Measurements from ENCODE around the gene SLC35A4. TPM values are rescaled to one million over a fixed set of nuclear protein-coding genes. Genes with fewer than 3 reads are reported as not detected.

Gene SLC35A4
- polyA plus RNA-seq, 3 donors, result 79.0 to 91.7 (median 79.8) TPM

GRCh38 chr5:140557136-140557805 lies 7.4 kb upstream of the SLC35A4 start, which contains the start of gene SRA1:
TSS of gene SRA1 (minus strand) at chr5:140557473. CDS start at chr5:140557452, 21 bp downstream.
- DNase-seq (ENCODE audit: low read depth in 3 of 3, low spot score in 2 of 3), result peak; percentile 74 to 84 (median 77)

- DNase-seq (ENCODE audit: low read depth in 3 of 3, low spot score in 2 of 3), result no peak
Observed at GRCh38 chr5:140557965-140558364, 6.7 kb upstream of the SLC35A4 start.

- no peak for DNase-seq (ENCODE audit: low read depth in 3 of 3, low spot score in 2 of 3)
Observed at GRCh38 chr5:140558542-140558941, 6.1 kb upstream of the SLC35A4 start.

GRCh38 chr5:140560227-140560626 lies 4.4 kb upstream of the SLC35A4 start:
- no peak for DNase-seq (ENCODE audit: low read depth in 3 of 3, low spot score in 2 of 3)

GRCh38 chr5:140561753-140562523 lies 2.7 kb upstream of the SLC35A4 start:
- DNase-seq (ENCODE audit: low read depth in 3 of 3, low spot score in 2 of 3), result no peak

- DNase-seq (ENCODE audit: low read depth in 3 of 3, low spot score in 2 of 3), result no peak
Observed at GRCh38 chr5:140563596-140563995, 1.0 kb upstream of the SLC35A4 start.

GRCh38 chr5:140565024-140565779 lies 574 bp downstream of the SLC35A4 start:
- no peak for DNase-seq (ENCODE audit: low read depth in 3 of 3, low spot score in 2 of 3)

- DNase-seq (ENCODE audit: low read depth in 3 of 3, low spot score in 2 of 3), result no peak
Observed at GRCh38 chr5:140565780-140566095, 1.1 kb downstream of the SLC35A4 start.

- DNase-seq (ENCODE audit: low read depth in 3 of 3, low spot score in 2 of 3), result no peak
Observed at GRCh38 chr5:140566665-140567064, 2.0 kb downstream of the SLC35A4 start.

GRCh38 chr5:140567136-140567818 lies 2.6 kb downstream of the SLC35A4 start:
- DNase-seq (ENCODE audit: low read depth in 3 of 3, low spot score in 2 of 3), result no peak

GRCh38 chr5:140567871-140568270 lies 3.2 kb downstream of the SLC35A4 start:
- no peak for DNase-seq (ENCODE audit: low read depth in 3 of 3, low spot score in 2 of 3)

GRCh38 chr5:140568443-140569063 lies 3.9 kb downstream of the SLC35A4 start:
- no peak for DNase-seq (ENCODE audit: low read depth in 3 of 3, low spot score in 2 of 3)

- DNase-seq (ENCODE audit: low read depth in 3 of 3, low spot score in 2 of 3), result no peak
Observed at GRCh38 chr5:140569197-140569596, 4.6 kb downstream of the SLC35A4 start.

GRCh38 chr5:140570058-140570457 lies 5.4 kb downstream of the SLC35A4 start:
- DNase-seq (ENCODE audit: low read depth in 3 of 3, low spot score in 2 of 3), result no peak

GRCh38 chr5:140570488-140570887 lies 5.9 kb downstream of the SLC35A4 start:
- no peak for DNase-seq (ENCODE audit: low read depth in 3 of 3, low spot score in 2 of 3)

- no peak for DNase-seq (ENCODE audit: low read depth in 3 of 3, low spot score in 2 of 3)
Observed at GRCh38 chr5:140571105-140571504, 6.5 kb downstream of the SLC35A4 start.

- no peak for DNase-seq (ENCODE audit: low read depth in 3 of 3, low spot score in 2 of 3)
Observed at GRCh38 chr5:140573683-140574082, 9.1 kb downstream of the SLC35A4 start.

GRCh38 chr5:140574165-140574564 lies 9.5 kb downstream of the SLC35A4 start:
- no peak for DNase-seq (ENCODE audit: low read depth in 3 of 3, low spot score in 2 of 3)

GRCh38 chr5:140575309-140575708 lies 10.7 kb downstream of the SLC35A4 start:
- no peak for DNase-seq (ENCODE audit: low read depth in 3 of 3, low spot score in 2 of 3)

GRCh38 chr5:140576776-140577201 lies 12.2 kb downstream of the SLC35A4 start:
- no peak for DNase-seq (ENCODE audit: low read depth in 3 of 3, low spot score in 2 of 3)

Data from right renal cortex interstitium (tissue), 3 donors.